ENCODE measurements around the gene CELF4.
"Not testable (repeated sequence)": the region's sequence is repeated elsewhere in the genome, so short reads cannot be mapped to it uniquely, and the experiment has no call there.

CELF4 gene

DNA sequence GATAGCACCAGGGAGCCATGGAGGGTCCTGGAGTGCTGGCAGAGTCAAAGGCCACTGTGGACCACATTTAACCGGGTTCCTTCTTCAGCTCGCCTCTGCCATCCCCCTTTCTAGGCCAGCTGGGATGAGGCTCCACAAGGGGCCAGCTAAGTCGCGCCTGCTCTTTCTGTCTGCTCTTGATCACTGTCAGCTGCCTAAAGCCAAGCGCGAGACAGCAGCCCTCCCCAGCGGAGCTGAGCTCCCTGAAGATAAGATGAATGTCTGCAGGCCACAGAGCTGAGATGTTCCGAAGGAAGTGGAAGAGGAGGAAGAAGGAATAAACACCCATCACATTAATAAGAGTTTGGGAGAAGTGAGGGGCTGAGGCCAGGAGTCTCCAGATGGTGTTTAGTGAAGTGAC lies 99.6 kb downstream of the CELF4 start:
- no peak for DNase-seq (ENCODE audit: low read depth, low spot score)
- in situ Hi-C loops (cut with HindIII; ENCODE audit: low sequenced_read_pairs): no loop called here
- no peak overlapping the region for H3K4me3 ChIP-seq (ENCODE audit: low read depth, low read length)
- TF ChIP-seq CTCF (IDR thresholded peaks at IDR 0.05; ENCODE audit: low read depth, low read length): no peak

- in situ Hi-C loops (cut with HindIII; ENCODE audit: low sequenced_read_pairs): no loop called here
- DNase-seq (ENCODE audit: low read depth, low spot score): no peak
- no peak for TF ChIP-seq CTCF (IDR thresholded peaks at IDR 0.05; ENCODE audit: low read depth, low read length)
- H3K4me3 ChIP-seq (ENCODE audit: low read depth, low read length): no peak overlapping the region
These were observed 101.3 kb downstream of the CELF4 start for GRCh38 chr18:37464257-37464656.

GRCh38 chr18:37461329-37461728 lies 104.3 kb downstream of the CELF4 start:
- H3K4me3 ChIP-seq (ENCODE audit: low read depth, low read length); DNase-seq (ENCODE audit: low read depth, low spot score); in situ Hi-C loops (cut with HindIII; ENCODE audit: low sequenced_read_pairs): not testable (repeated sequence)

DNA sequence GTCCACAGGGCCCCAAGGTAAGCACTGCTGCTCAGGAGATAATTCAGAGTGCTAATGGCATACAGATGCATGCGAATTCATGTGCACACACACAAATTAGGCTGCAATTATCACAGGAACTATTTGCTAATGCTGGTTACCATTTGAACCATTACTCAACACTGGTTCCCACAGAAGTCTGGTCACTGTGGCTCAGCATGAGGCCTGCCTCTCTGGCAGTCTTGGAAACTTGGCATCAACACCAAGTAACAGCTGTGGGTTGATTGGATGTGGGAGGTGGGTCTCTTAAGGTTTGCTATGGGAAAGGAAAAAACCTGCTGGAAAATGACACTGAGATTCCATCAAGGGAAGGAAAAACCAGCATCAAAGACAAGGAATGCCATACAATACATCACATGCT lies 105.0 kb downstream of the CELF4 start:
- no peak for TF ChIP-seq CTCF (IDR thresholded peaks at IDR 0.05; ENCODE audit: low read depth, low read length)
- no peak for DNase-seq (ENCODE audit: low read depth, low spot score)
- no peak overlapping the region for H3K4me3 ChIP-seq (ENCODE audit: low read depth, low read length)
- in situ Hi-C loops (cut with HindIII; ENCODE audit: low sequenced_read_pairs): no loop called here

GRCh38 chr18:37458697-37459096 lies 106.9 kb downstream of the CELF4 start:
- no peak overlapping the region for H3K4me3 ChIP-seq (ENCODE audit: low read depth, low read length)
- in situ Hi-C loops (cut with HindIII; ENCODE audit: low sequenced_read_pairs): no loop called here
- no peak for TF ChIP-seq CTCF (IDR thresholded peaks at IDR 0.05; ENCODE audit: low read depth, low read length)
- DNase-seq (ENCODE audit: low read depth, low spot score): no peak

DNA sequence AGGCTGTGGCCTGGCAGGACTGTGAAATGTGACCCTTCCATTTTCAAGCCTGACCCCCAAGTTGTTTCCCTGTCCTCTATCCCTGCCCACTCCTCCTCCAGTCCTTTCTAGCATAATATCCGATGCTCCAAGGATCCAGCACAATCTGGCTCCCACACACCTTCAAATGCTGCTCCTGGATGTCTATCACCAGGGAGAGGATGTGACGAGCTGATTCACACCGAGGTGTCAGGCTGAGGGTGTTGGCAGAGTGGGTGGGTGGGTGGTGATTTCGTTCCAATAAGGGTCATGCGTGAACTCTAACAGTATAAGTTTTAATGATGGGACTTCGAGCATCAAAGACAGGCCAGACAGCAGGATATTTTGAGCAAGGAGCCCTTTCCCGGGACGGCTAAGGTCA lies 107.8 kb downstream of the CELF4 start:
- in situ Hi-C loops (cut with HindIII; ENCODE audit: low sequenced_read_pairs): no loop called here

DNA sequence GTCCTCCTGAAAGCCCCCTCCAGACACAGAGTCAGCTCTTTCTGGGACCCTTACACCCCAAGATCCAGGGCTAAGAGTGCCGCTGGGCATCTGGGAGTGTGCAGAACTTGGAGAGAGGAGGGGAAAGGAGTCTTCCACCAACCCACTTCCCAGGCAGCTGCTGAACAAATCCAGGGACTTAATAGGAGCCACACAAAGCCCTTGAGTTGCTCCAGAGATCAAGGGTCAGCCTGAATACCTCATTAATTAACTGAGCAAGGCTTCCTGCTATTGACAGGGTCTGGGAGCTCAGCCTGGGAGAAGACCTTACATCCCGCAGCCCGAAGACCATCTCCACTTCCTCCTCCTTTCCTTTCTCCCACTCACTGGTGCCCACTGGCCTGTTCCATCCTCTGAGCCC lies 108.3 kb downstream of the CELF4 start:
- DNase-seq (ENCODE audit: low read depth, low spot score): no peak
- in situ Hi-C loops (cut with HindIII; ENCODE audit: low sequenced_read_pairs): no loop called here
- no peak for TF ChIP-seq CTCF (IDR thresholded peaks at IDR 0.05; ENCODE audit: low read depth, low read length)
- H3K4me3 ChIP-seq (ENCODE audit: low read depth, low read length): no peak overlapping the region

More for the DNA sequence above, 107.8 kb downstream of the CELF4 start:
- DNase-seq (ENCODE audit: low read depth, low spot score): no peak
- H3K4me3 ChIP-seq (ENCODE audit: low read depth, low read length): no peak overlapping the region
- no peak for TF ChIP-seq CTCF (IDR thresholded peaks at IDR 0.05; ENCODE audit: low read depth, low read length)
